ENCODE results near the gene SFI1.
"Not testable (repeated sequence)": the region's sequence is repeated elsewhere in the genome, so short reads cannot be mapped to it uniquely, and the experiment has no call there.

The SFI1 gene

DNA sequence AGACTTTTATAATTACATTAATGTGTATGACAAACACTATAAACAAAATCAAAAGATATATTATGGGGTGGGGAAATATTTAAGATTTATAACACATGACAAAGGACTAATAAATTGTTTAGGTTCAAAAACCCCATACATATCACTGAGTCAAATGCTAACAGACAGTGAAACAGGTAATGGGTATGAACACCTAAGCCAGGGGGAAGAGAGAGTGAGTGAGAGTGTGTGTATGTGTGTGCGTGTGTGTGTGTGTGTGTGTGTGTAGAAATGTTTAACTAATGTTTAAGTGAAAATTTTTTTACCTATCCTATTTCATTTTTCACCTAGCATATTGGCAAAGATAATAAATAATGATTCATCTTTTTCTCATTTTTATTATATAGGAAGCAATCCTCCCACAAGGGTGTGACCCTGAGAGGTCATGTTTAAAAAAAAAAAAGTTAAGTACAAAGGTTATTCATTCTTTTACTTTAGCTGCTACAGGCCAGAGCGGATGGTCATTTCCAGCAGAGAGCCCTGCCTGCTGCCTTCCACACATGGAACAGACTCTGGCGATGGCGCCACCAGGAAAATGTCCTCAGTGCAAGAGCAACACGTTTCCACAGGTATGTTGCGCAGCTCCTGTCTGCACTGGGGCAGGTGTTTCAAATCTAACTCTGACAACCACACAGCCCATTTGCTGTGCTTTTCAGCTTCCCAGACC, 92.8 kb downstream of the SFI1 start:
- no peak for DNase-seq (ENCODE audit: low spot score)

DNA sequence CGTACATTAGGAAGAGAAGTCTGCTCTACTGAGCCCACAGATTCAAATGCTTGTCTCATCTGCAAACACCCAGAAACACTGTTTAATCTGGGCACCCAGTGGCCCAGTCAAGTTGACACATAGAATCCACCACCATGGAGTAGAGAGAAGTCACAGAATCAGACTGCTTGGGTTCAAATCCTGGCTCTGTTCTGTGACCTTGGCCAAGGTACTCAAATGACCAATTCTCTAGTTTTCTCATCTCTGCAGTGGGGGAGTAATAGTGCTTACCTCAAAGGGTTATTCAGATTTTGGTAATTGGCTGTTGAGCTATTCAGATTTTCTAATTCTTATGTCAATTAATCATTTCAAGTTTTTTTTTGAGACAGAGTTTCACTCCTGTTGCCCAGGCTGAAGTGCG, 93.8 kb downstream of the SFI1 start:
- DNase-seq (ENCODE audit: low spot score): not testable (repeated sequence)

DNA sequence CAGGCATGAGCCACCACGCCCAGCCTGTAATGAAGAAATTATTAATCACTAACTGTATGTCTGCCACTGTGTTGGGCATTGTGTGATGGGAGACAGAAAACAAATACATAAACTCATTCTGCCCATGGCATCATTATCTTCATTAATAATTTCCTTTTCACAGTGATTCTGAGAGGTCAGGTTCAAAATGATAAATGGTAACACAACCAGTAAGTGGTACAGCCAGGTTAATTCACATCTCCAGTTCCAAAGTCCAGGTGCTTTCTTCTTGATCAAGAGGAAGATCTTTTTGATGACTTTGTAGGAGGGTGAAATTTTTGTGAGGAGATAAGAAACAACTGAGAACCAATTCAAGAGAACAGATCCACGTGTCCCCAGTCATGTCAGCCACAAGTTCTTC, 98.9 kb downstream of the SFI1 start:
- DNase-seq (ENCODE audit: low spot score): no peak

DNA sequence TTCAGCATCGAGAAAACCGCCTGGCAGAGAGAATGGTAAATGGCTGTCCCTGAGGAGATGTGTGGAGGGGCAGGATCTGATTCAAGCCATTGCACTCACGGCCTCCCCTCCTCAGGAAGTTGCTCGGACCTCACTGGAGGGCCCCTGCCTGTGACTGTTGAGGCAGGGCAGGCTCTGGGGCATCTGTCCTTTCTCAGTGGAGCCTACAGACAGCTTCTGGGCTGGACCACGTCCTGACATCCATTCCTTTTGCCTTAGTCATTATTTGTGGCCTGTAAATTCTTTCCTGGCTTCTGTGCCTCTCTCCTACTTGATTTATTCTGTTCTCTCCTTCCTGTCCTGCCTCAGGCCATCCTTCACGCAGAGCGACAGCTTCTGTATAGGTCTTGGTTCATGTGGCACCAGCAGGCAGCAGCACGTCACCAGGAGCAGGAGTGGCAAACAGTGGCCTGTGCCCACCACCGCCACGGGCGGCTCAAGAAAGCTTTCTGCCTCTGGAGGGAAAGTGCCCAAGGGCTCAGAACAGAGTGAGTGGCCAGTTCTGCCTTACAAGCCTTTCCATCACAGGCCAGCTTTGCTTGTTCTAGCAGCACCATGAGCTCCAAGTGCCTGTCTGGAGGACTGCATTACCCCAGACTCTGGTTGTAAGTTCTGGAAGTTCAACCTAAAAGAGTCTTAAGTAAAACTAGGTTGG, 106.1 kb downstream of the SFI1 start:
- peak; percentile 87 for DNase-seq (ENCODE audit: low spot score)

DNA sequence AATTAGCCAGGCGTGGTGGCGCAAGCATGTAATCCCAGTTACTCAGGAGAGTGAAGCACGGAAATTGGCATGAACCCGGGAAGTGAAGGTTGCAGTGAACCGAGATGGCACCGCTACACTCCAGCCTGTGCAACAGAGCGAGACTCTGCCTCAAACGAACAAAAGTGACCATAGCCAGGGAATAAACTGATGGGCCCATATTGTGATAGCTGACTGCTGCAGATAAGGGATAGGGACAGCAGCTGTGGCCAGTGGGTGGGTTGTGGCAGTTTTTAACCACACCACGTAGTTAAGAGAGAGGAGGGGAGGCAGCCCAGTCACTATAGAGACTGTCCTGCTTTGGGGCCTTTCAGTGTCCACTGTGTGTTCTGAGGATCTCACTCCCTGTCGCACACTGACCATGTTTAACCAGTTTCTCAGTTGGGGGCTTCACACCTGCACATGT, 106.8 kb downstream of the SFI1 start:
- DNase-seq (ENCODE audit: low spot score): no peak

DNA sequence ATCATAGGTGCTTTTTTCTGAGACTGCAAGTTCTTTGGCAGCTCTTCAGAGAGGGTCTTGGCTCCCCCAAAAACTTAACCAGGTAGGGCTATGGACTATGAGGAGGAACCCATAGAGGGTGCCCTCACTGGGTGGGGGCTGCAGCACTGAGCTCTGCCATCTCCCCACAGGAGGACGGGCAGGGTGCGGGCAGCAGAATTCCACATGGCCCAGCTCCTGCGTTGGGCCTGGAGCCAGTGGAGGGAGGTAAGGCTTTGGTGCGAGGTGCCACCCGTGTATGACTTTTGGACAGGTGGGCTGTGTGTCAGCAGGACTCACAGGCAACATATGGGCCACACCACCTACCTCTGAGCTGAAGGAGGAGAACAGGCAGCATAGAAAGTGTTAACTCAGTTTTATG, 107.2 kb downstream of the SFI1 start:
- DNase-seq (ENCODE audit: low spot score): no peak

DNA sequence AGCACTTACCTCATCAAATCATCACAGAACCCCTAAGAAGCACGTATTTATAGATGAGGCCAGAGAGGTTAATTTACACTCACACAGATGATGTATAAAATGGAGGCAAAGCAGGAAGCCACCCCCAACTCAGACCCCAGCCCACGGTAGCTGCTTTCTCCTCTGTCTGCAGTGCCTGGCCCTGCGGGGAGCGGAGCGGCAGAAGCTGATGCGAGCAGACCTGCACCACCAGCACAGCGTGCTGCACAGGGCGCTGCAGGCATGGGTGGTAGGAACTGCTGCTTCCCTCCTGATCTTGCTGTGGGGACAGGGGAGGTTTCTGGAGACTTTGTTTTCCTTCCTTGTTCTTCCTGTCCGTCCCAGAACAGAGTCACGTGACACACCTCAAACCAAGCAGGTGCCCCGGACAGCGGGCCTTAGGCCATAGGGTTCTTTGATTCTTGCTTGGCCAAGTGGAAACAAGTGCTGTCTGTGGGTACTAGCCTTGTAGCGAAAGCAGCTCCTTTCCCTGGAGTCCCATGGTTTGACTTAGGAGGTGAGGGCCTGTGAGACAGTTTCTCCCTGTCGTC, 107.9 kb downstream of the SFI1 start:
- DNase-seq (ENCODE audit: low spot score): no peak

DNA sequence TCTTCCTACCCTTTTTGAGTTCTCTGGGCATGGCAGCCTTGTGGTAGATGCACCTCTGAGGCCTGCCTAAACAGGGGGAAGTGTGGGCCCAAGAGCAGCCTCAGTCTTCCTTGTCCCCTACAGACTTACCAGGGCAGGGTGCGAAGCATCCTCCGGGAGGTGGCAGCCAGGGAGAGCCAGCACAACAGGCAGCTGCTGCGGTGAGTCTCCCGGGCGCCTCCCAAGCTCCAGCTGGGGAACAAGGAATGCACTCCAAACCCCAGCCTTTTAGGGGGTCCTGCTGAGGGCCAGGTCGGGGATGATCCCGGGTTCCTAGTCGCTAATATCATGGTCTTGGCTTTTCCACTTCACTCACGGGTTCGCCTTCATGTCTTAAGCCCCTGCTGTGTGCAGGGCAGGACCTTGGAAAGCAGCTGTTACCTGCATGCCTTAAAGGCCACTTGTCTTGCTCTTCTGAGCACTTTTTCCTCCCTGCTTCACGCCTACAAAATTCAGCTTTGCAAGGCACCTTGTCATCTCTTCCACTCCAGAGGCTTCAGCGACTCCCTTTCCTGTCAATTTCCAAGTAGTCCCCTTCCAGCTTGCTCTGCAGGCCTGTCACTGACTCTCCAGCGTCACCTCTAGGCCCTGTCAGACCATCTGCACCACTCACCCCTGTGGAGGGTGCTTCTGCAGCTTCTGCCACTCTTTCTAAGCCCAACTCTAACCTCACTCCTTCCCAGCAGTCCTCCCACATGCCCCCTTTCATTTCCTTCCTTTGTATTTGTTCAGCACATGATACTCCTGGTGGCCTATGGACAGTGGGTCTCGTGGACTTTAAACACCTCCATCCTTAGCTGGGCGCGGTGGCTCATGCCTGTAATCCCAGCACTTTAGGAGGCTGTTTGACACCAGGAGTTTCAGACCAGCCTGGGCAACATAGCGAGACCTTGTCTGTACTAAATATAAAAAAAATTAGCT, 108.7 kb downstream of the SFI1 start:
- DNase-seq (ENCODE audit: low spot score): no peak

DNA sequence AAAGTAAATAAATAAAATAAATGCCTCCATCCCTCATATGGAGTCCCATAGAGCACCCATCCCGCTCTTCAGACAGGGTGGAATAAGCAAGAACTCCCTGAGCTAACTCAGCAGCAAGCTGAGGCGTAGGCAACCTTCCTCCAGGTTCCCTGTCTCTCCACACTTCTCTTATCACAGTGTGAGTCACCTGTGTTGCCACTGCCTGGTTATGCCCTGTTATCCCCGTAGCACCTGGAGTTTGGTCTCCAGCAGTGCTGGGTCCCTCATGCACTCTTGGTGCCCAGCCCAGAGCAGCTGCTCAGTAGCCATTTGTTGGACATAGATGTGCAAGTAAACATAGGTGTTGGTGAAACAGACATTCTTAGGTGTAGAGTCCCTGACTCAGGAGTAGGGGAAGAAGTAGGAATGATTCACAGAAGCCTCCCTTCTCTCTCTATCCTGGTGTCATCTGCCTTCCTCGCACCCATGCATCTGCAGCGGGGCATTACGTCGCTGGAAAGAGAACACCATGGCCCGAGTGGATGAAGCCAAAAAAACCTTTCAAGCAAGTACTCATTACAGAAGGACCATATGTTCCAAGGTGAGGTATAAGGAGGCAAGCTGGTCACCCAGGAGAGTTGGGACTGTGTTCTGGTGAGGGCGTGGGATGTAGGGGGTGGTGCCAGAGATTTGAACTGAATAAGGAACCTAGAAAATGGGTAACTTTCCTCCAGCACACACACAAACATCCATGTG, 109.7 kb downstream of the SFI1 start:
- DNase-seq (ENCODE audit: low spot score): no peak

DNA sequence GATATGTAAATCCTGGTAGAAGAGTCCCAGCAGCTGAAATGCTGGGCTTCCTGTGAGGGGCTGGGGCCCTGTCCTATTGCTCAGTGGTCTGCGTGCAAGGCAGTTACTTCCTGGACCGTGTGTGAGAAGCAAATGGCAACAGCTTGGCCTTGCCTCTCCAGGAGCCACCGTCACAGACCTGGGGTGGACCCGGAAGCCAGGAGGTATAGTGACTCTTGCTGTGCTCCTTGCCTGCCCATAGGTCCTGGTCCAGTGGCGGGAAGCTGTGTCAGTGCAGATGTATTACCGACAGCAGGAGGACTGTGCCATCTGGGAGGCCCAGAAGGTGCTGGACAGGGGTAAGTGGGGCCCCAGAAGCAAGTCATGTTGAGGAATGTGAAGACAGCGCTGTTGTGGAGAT, 111.4 kb downstream of the SFI1 start:
- no peak for DNase-seq (ENCODE audit: low spot score)

DNA sequence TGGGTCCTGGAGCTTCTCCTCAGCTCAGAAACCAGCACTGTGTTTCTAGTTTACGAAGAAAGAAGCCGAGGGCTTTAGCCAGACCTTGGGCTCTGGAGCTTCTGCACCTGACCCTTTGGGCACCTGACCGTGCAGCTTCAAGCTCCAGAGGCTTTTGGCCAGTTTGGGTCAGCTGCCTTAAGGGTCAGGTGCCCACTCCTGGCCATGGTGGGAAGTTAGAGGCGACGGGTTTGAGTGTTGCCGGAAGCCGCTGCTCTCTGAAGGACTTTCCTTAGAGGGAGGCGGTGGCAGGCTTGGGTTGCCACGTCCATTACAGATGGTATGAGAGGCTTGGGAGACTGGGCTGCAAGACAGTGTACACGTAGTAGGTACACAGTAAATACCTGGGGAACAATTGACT, 113.4 kb downstream of the SFI1 start:
- no peak for DNase-seq (ENCODE audit: low spot score)

DNA sequence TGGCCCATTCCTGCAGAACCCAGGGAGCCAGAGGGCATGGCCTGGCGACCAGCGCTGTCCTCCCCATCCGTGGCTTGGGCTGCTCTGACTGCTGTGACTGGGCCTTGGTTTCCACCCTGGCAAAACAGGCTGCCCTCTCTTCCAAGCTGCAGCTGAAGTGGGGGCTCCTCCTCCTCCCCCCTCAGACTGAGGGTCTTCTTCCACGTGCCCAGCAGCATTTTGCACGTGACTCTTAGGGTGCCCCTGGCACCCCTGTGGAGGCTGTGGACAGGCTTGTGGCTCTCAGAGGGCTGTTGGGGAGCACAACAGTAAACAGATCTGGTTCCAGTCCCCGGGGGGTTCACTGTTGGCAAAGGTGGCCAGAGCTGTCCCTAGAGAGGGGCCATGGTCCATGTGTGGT, 114.3 kb downstream of the SFI1 start:
- DNase-seq (ENCODE audit: low spot score): no peak

DNA sequence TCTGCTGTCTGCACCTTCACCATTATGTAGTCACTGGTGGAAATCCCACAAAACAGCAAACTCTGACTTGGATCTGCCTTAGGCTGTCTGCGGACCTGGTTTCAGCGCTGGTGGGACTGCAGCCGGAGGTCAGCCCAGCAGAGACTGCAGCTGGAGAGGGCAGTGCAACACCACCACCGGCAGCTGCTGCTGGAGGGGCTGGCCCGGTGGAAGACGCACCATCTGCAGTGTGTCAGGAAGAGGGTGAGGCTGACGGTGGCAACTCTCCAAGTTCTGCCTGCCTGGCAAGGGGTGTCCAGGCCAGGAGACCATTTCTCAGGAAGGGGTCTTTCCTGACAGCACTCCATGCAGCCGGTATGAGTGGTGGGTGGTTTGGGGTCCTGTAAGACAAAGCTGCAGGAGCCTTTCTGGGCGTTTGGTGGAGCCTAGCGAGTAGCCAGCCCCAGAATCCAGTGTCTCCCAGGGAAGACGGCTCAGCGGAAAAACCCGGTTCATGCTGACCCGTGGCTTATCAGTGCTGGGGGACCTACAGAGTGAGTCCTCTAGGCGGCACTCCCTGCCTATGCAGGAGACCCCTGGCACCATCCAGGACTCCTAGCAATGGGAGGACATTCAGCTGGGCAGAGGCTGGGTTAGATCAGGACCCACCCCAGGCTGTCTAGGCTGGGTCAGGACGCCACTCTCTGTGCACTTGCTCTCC, 114.9 kb downstream of the SFI1 start:
- DNase-seq (ENCODE audit: low spot score): no peak

DNA sequence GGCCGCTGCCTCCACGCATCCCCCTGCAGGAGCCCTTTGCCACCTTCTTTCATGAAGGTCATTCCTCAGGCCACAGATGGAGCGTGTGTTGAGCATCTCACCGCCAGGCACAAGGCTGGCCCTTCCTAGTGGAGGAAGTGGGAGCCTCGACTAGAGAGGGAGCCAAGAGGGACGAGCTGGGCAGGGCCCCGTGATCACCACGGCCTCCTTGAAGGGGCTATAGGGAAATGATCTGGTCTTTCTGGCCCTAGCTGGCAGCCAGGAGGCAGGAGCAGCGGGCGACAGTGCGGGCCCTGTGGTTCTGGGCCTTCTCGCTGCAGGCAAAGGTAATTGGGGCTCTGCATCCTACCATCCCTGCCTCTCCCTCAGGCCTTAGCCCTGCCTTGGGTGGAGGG, 116.6 kb downstream of the SFI1 start:
- DNase-seq (ENCODE audit: low spot score): no peak

DNA sequence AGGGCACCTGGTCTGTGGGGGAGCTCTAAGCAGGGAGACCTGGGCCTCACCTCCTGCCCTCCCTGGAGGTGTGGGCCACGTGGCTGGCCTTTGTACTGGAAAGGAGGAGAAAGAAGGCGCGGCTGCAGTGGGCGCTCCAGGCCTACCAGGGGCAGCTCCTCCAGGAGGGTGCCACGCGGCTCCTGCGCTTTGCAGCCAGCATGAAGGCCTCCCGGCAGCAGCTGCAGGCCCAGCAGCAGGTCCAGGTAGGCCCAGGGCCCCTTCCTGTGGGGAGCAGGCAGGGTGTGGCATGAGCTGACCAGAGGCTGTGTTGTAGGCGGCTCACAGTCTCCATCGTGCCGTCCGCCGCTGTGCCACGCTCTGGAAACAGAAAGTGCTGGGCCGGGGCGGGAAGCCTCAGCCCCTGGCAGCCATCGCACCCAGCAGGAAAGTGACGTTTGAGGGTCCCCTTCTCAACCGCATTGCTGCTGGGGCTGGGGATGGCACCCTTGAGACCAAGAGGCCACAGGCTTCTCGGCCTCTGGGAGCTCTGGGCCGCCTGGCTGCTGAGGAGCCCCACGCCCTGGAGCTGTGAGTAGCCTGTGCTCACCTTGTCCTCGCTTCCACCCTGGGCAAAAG, 117.1 kb downstream of the SFI1 start:
- no peak for DNase-seq (ENCODE audit: low spot score)

DNA sequence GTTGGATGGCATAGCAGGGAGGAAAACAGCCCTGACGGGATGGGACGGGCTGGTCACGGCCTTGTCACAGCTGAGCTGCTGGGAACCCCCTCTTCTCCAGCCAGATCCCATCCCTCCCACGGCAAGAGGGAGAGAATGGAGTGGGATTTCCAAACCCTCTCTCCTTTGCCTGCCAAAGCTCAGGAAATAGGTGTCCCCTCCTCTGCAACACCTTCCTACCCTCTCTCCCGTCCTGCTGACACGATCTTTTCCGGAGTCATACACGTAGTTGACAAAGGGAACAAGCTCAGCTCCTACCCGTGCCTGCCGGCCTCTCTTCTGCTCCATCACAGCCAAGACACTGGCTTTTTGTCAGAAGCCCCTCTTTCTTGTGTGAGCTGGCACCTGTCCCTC, 117.6 kb downstream of the SFI1 start:
- DNase-seq (ENCODE audit: low spot score): no peak

DNA sequence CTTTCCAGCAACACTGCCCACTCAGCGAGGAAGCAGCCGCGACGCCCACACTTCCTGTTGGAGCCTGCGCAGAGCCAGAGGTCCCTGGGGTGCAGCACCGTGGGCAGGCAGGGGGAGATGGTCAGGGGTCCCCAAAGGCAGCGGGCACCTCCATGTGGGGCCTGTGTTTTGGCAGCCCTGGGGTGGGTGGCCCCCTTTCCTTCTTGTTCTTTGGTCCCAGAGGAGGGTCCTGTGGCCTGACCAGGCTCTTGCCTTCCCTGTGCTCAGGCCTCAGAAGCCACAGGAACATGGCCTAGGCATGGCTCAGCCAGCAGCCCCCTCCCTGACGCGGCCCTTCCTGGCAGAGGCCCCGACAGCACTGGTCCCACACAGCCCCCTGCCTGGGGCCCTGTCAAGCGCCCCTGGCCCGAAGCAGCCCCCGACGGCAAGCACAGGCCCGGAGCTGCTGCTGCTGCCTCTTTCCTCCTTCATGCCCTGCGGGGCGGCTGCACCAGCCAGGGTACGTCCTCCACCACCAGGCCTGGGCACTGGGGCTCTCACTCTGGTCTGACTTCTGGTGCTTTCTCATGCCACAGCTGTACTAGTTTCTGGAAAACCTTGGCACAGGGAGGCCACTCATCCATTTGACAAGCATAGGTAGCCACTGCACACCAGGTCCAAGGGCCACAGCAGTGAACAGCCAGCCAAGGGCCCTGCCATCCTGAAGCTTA, 118.6 kb downstream of the SFI1 start:
- no peak for DNase-seq (ENCODE audit: low spot score)

DNA sequence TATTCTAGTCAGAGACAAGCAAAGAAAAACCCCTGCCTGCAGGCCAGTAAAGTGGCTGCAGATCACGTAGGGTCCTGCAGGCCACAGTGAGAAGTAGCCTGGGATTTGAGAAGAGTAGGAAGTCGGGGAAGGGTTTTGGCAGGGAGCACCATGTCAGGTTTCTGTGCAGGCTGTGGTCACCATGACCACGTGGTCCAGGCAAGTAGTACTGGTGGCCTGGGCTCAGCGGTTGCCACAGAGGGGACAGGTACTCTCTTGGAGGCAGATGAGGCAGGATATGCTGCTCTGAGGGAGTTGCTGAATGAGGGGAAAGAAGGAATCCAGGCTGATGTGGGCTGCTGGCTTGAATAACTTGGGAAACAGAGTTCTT, 119.1 kb downstream of the SFI1 start:
- DNase-seq (ENCODE audit: low spot score): no peak

DNA sequence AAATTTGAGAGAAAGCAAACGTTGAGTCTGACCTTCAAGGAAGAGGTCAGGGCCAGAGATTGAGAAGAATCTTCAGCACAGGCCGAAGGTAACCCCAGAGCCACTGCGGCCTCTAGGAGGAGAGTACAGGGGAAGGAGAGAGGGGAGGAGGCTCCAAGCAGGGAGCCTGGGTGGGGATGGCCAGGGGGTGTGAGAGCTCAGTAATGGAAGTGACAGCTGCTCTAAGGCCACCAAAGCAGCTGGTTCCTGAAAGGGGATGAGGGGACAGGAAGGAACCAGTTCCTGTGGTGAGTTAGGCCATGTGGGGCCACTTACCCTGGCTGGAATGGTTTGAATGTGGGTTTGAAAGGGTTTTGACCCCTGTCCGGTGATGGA, 119.6 kb downstream of the SFI1 start:
- no peak for DNase-seq (ENCODE audit: low spot score)

DNA sequence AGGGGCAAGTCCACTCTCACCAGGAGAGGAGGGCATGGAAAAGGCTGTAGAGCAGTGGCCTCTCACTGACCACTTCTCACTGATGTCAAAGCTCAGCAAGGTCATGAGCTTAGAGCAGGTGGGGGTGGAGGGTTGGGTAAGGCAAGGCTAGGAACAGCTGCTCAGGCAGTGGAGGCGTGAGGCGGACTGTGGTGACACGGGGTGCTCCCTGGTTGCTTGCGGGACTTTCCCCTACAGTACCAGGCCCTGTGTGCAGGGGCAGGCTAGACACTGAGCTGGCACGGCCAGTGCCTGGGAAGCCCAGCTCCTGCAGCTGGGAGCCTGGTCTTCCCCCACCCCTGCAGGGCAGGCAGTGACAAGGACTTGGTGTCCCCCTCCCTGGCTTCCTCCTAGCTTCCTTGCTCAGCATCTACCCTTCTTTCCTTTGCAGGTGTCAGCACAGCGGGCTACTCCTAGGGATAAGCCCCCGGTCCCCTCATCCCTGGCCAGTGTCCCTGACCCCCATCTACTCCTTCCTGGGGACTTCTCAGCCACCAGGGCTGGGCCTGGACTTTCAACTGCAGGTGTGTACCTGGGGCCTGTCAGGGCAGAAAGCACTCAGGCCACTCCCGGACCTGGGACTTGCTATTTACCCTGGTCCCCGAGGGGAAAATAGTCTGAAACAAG, 120.1 kb downstream of the SFI1 start:
- no peak for DNase-seq (ENCODE audit: low spot score)

Measured in AG08396 (cell line).